Measurements from ENCODE around the gene ISOC1.

The ISOC1 gene

GRCh38 chr5:129094087-129094923, at the start of gene ISOC1:
Gene ISOC1 (plus strand): TSS chr5:129094749. CDS start chr5:129094767, 18 bp downstream.
- DNase-seq: peak; percentile 62

- DNase-seq: no peak
Measured at GRCh38 chr5:129046151-129046550, 48.4 kb upstream of the ISOC1 start.

DNA sequence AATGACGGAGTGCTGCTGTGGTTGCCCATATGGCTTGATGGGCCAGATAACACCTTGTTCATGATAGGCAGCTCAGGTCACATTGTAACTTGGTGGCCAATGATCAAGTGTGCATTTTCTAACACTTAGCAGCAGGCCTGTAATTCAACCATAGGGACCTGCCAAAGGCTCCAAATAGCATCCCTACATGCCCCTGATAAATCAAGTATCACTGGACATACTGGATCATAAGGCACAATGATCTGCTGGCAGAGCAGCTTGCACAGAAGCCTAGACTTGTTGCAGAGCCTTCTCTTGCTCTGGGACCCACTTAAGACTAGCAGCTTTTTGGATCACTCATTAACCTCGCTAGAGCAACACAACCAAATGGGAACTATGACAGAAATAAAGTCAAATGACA, 46.0 kb upstream of the ISOC1 start:
- no peak for DNase-seq

- DNase-seq: no peak
Measured at GRCh38 chr5:129049126-129049799, 45.3 kb upstream of the ISOC1 start.

GRCh38 chr5:129051283-129051682, 43.3 kb upstream of the ISOC1 start:
- DNase-seq: no peak

DNA sequence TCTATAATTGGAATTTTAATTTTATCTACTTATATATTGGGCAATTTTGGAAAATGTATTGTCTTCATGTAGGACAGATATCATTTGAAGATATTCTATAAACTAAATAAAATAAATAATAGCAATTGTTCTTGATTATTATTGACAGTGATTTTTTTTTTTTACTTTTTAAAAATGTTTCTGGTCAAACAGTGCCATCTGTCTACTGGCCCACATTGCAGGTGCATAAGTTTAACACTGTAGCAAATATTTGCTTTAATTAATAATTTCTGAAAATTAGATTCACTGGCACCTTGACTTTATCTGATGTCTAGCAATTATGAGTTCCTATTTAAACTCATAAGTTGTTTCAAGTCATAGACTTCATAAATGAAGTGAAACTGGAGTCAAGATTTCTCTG, 41.1 kb upstream of the ISOC1 start:
- DNase-seq: no peak

DNA sequence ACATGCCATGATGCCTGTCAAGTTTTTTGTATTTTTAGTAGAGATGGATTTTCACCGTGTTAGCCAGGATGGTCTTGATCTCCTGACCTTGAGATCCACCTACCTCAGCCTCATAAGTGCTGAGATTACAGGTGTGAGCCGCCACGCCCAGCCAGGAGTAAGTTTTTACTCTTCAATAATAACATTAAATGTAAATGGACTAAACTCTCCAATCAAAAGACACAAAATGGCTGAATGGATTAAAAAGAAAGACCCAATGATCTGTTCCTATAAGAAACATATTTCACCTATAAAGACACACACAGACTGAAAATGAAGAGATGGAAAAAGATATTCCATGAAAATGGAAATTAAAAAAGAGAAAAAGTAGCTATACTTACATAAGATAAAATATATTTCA, 37.2 kb upstream of the ISOC1 start:
- no peak for DNase-seq

- DNase-seq: no peak
Measured at GRCh38 chr5:129061849-129062248, 32.7 kb upstream of the ISOC1 start.

DNA sequence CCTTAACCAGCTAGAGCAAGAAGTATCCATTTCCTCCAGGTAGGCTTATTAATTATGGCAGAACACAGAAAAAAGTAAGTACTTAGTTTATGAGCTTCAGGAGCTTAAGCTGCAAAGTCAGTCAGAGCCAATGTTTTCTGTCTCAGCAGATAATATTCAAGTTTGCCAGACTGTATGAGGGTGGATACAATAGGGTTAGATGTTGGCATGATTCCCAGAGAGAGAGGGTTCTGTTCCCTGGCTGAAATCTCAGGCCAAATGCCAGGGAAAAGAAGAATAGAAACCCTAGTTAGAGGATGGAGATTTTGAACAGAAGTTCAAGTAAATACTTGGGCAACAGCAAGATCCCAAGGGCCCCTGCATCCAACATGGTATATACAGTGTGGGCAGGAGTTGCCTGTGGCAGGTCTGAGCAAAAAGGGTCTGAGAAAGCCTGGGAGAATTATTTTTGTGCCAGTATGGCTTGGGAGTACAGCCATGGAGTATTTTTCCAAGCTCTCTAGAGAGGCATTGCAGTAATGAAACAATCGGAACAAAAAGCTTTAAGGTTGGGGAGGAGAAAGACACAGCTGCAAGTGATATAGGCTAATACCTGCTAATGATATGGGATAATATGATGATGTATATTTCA, 31.0 kb upstream of the ISOC1 start:
- DNase-seq: no peak

- no peak for DNase-seq
Measured at GRCh38 chr5:129065721-129066120, 28.8 kb upstream of the ISOC1 start.

DNA sequence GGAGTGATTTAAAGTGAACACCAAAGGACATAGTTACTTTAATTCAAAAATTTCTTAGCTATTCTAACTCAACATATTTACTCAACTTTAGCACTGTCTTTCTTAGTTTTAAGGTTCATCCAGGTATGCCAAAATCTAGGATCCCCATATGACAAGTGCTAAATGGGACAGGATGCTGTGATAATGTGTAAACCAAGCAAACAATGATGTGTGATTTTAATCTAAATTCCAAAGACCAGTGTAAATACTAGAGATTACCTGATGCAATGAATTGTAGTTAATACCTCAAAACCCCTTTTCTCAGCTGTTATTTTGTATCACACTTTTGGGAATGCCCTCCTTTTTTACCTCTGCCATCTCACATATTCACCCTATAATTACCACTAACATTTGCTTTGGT, 26.8 kb upstream of the ISOC1 start:
- DNase-seq: no peak

GRCh38 chr5:129069292-129069691, 25.3 kb upstream of the ISOC1 start:
- no peak for DNase-seq

- no peak for DNase-seq
Measured at GRCh38 chr5:129073111-129073510, 21.4 kb upstream of the ISOC1 start.

DNA sequence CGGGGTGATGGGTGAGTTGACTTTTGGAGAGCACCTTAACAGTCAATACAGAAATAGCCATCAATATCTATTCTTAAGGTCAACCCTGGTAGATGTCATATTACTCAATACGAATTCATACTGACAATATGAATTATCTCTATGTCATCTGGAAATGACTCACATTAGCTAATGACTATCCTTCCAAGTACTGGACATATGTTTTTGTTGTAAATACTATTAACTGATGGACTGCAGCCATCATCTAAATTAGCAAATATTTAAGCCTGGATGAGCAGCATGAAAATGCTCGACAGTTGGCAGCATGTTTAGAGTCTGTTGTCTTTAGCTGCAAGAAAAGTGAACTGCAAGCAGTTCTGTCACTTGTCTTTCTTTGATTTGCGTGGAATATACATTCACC, 19.6 kb upstream of the ISOC1 start:
- no peak for DNase-seq

DNA sequence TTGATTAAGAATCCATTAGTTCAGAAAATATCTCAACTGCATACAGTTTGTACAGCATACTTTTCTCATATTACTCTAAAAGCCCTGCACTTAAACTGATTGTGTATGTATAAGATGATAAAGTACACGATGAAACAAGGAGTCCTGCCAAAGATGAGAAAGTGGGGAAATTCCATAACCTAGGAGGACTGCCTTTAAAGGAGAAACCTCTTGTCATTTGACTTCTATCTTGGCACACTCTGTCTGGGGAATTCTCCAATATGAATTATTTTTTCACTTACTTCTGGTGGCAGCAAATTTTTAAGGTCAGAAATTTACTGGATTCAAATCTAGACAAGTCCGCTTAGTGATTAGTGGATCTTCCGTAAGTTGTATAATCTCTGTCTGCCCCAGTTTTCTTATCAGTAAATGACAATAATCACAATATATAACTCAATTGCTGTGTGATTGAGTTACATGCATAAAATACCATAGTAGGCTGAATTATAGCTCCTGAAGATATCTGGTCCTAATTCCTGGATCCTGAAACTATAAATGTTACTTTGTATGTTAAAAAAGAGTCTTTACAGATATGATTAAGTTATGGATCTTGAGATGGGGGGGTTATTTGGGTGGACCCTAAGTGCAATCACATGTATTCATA, 17.0 kb upstream of the ISOC1 start:
- no peak for DNase-seq

DNA sequence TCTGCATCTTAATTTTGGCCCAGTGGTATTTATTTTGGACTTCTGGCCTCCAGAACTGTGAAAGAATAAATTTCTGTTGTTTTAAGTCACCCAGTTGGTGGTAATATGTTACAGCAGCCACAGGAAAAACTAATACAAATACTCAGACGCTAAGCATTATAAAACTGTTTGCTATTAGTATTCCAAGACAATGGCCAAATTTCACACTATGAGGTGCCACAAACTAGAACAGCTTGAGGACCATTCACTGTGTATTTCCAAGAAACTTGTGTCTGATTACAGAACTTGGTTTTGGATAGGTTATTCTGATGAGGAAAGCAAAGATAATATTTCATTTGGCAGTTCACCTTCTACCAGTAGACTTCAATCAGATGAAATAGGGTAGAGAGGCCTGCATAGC, 16.3 kb upstream of the ISOC1 start:
- DNase-seq: no peak

DNA sequence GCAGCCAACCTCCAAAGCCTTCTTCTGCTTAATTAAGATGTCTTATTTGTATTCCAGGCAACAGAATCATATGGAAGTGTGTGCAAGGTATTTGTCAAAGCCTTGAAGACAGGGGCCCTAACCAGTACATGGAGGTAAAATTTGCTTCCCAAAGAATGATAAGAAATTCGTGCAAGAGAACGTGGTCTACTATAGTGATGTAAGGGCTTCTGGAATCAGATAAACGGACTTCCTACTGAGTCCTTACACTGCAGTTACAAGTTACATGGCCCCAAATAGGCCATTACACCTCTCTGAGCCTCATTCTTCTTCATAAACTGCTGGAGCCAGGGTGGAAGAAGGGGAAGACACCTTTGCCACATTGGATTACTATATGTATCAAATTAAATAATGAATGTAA, 15.9 kb upstream of the ISOC1 start:
- DNase-seq: no peak

DNA sequence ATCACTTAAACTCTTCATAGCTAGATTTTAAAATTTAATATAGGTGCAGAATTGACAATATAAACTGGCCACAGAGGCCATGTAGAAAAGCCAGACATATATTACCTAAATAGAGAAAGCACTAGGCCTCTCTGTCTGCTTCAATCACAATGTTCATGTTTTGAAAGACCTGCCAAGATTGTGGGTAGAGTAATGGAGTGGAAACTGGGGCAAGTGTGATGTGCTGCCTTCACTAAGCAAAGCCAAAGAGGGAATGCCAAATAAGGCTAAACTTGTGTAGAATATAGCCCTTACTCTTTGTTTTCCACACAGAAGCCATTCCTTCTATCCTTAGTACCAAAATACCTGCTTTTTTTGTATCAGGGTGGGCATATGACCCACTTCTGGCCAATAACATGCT, 15.1 kb upstream of the ISOC1 start:
- no peak for DNase-seq

GRCh38 chr5:129080766-129081165, 13.8 kb upstream of the ISOC1 start:
- DNase-seq: no peak

- DNase-seq: no peak
Measured at GRCh38 chr5:129082225-129083136, 12.1 kb upstream of the ISOC1 start.

DNA sequence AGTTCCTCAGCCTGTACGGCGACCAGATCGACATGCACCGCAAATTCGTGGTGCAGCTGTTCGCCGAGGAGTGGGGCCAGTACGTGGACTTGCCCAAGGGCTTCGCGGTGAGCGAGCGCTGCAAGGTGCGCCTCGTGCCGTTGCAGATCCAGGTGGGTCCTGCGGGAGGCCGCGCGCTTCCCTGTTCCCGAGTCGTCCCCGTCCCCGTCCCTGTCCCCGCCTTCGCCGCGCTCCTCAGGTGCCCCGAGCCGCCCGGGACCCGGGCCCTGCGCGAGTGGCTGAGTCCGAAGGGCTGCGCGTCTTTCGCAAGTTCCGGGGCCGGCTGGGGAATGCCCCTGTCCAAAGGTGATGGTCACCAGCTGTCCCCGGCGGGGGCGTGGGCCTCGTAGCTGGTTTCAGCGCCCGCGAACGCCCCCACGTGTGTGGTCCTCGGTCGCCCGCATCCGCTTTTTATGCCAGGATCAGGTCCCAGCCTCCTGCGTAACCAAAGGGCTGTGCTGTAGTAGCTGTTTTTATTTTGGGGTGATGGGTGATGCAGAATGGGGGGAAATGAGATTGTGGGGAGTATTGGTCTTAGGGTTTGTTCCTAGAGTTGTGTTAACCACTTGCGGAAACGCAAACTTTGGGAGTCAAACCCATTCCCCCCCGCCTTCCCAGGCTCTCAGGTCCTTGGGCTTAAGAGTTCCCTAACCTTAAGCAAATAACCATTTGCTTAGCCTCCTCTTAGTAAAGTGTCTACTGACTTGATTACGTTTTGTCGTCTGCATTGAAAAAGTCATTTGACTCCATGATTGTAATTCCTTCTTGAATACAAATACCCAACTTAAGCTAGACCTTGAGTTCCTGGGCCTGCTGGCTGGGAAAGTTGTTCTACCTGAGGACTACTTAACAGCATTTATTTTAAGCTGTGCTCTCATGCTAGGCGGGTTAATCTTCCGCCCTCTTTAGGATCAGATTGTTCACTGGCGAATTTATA, 663 bp downstream of the ISOC1 start:
- peak; percentile 62 for DNase-seq

All from kidney glomerular epithelial cell (primary cell).